ENCODE measurements around the gene JMJD6. TPM values are rescaled to one million over a fixed set of nuclear protein-coding genes. Genes with fewer than 3 reads are reported as not detected.

JMJD6 gene
- total and polyA plus RNA-seq, 9 of the 15 experiments (the other 6 are each of a cell fraction or from before 2014, with no cell fraction given): 2.5 to 52.3 (median 36.3) TPM

DNA sequence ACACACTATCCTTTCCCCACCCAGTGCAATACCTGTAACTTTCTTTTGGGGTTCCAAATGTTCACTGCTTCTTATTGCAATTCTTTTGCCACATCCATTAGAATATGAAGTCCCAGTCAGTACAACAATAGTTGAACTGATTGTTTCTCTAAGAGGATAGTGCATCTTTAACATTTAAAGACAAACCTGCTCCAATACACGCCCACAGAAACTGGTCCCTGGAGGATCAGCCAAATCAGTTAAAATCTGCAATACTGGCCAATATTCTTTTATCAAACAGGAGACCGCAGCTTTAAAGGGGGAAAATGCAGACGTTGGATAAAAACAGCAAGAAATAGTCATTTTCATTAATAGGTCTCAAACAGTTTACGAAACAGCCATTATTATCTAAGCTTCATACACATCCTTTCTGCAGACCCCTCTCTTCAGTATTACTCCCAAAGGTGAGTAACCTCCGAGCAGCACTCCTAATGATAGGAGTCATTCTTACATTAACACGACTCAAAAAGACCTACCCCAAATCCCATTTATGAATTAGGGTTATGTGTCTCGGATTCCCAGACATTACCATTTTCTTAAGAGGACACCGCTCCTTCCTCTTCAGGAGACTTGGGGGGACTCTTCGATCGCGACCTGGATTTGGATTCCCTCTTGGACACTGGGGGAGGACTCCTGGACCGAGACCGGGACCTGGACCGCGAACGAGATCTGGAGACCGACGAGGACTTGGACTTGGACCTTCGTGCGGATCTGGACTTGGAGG, 9.4 kb upstream of the JMJD6 start:
- CTCF ChIA-PET (ENCODE audit: low intra/inter-chr PET ratio): interaction anchor here (1.0 kb wide), 1 partner anchor 9 kb away, joined by 3 read pairs; no protein-coding TSS in a partner anchor
- Histone ChIP-seq H3K36me3 (ENCODE audit: control insufficient read depth, insufficient read depth, low read length) (peaks cover 54% of the 10 kb centered on the region), H3K9me1 (ENCODE audit: control insufficient read depth, insufficient read depth, low read length) (no peaks in the 10 kb centered on the region), H4K20me1 (replicated peaks; ENCODE audit: control insufficient read depth, insufficient read depth, low read length) (peaks cover 31% of the 10 kb centered on the region), H3K9ac (ENCODE audit: insufficient read depth in 1 of 2, low read depth in 2 of 2, low read length in 2 of 2) (peak overlapping the region; percentile 94 to 99), H2AFZ (ENCODE audit: low read depth, low read length) (no peak overlapping the region), H3K9me3 (replicated peaks; ENCODE audit: control insufficient read depth, insufficient read depth, low read depth, low read length) (no peaks in the 10 kb centered on the region), H3K79me2 (ENCODE audit: control insufficient read depth, insufficient read depth, low read length) (peaks cover 90% of the 10 kb centered on the region), H3K4me3 (peak overlapping the region; percentile 91), H3K27ac (ENCODE audit: extremely low read depth, low read depth, low read length) (peak overlapping the region; percentile 94), H3K4me1 (replicated peaks in 1 of 2; ENCODE audit: control insufficient read depth in 2 of 2, insufficient read depth in 2 of 2, low read length in 2 of 2) (peaks cover 5 to 27% of the 10 kb centered on the region in 2 experiments), H3K4me2 (ENCODE audit: insufficient read depth, low read length) (peak overlapping the region; percentile 85), H3K27me3 (ENCODE audit: control insufficient read depth in 2 of 2, insufficient read depth in 2 of 2, low read length in 2 of 2) (no peaks in the 10 kb centered on the region)
- in situ Hi-C loops (cut with MboI): no loop called here
- WGBS (ENCODE audit: insufficient coverage, low coverage, missing lambda C conversion rate): 0% methylated on average over 18 of the region's 20 CpGs
- POLR2A ChIA-PET: interaction anchor here (0.6 to 8.5 kb wide), 20 partner anchors 9 to 1202 kb away, joined by 3 to 75 read pairs (median 4); partner anchors contain the start of genes JMJD6 and METTL23
- BruUV-seq (replicated peaks): no TSS peak
- intact Hi-C loops (cut with micrococcal nuclease): loop anchor here (2.0 kb wide), 1 partner anchor 53 kb away; no protein-coding TSS in a partner anchor
- ATAC-seq (no peak), DNase-seq (ENCODE audit: extremely low read depth in 1 of 4, low spot score in 3 of 4) (peak in 1 of 4 experiments; percentile 15), FAIRE-seq (no peak)
- TF ChIP-seq CREBBP (IDR thresholded peaks at IDR 0.05; ENCODE audit: low read depth, low read length) (no peak), SMAD1 (IDR thresholded peaks at IDR 0.05; ENCODE audit: low read depth, low read length, partially characterized antibody) (peak; percentile 20), HDAC3 (IDR thresholded peaks at IDR 0.05; ENCODE audit: borderline replicate concordance, partially characterized antibody) (peak; percentile 43), RBM39 (optimal IDR thresholded peaks at IDR 0.05; ENCODE audit: low read depth, low read length) (peak; percentile 93), PTRF (tag; IDR thresholded peaks at IDR 0.05) (0 out of 2 replicates have a peak, but pooled peaks have one; percentile 26), ELK1 (CRISPR knock-in tag; IDR thresholded peaks at IDR 0.05) (no peak), NBN (IDR thresholded peaks at IDR 0.05; ENCODE audit: low read depth) (0 out of 2 replicates have a peak, but pooled peaks have one; percentile 26), SMARCE1 (IDR thresholded peaks at IDR 0.05) (0 out of 2 replicates have a peak, but pooled peaks have one; percentile 17), ZNF644 (tag; IDR thresholded peaks at IDR 0.05; ENCODE audit: low read depth) (no peak), SP1 (CRISPR knock-in tag; IDR thresholded peaks at IDR 0.05) (peak; percentile 15; the same call in 1 of the 2 replicates), TOE1 (IDR thresholded peaks at IDR 0.05; ENCODE audit: borderline replicate concordance) (0 out of 2 replicates have a peak, but pooled peaks have one; percentile 45), TOE1 (CRISPR knock-in tag; IDR thresholded peaks at IDR 0.05; ENCODE audit: borderline replicate concordance, low read depth) (no peak), DIDO1 (tag; IDR thresholded peaks at IDR 0.05; ENCODE audit: low read depth) (no peak), ZNF232 (CRISPR knock-in tag; IDR thresholded peaks at IDR 0.05) (peak; percentile 61; the same call in 1 of the 2 replicates), LARP7 (IDR thresholded peaks at IDR 0.05) (0 out of 2 replicates have a peak, but pooled peaks have one; percentile 61), GATA2 (CRISPR knock-in tag; IDR thresholded peaks at IDR 0.05) (no peak), ESRRA (IDR thresholded peaks at IDR 0.05; ENCODE audit: borderline replicate concordance, low read depth) (no peak), THRAP3 (IDR thresholded peaks at IDR 0.05; ENCODE audit: borderline replicate concordance) (peak; percentile 51; the same call in 1 of the 2 replicates), ZNF197 (CRISPR knock-in tag; IDR thresholded peaks at IDR 0.05; ENCODE audit: low read depth) (0 out of 2 replicates have a peak, but pooled peaks have one; percentile 34)
- TF ChIP-seq, protein P1, sequence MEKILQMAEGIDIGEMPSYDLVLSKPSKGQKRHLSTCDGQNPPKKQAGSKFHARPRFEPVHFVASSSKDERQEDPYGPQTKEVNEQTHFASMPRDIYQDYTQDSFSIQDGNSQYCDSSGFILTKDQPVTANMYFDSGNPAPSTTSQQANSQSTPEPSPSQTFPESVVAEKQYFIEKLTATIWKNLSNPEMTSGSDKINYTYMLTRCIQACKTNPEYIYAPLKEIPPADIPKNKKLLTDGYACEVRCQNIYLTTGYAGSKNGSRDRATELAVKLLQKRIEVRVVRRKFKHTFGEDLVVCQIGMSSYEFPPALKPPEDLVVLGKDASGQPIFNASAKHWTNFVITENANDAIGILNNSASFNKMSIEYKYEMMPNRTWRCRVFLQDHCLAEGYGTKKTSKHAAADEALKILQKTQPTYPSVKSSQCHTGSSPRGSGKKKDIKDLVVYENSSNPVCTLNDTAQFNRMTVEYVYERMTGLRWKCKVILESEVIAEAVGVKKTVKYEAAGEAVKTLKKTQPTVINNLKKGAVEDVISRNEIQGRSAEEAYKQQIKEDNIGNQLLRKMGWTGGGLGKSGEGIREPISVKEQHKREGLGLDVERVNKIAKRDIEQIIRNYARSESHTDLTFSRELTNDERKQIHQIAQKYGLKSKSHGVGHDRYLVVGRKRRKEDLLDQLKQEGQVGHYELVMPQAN (IDR thresholded peaks at IDR 0.05; ENCODE audit: borderline replicate concordance): 0 out of 2 replicates have a peak, but pooled peaks have one; percentile 39
